Activated CD4-positive, alpha-beta T cell treated with anti-CD3 and anti-CD28 coated beads, Interleukin-2, amount 50 U/mL, for 1 hour (primary cell): ENCODE data around the gene RSRC1.
"Not testable (repeated sequence)": the region's sequence is repeated elsewhere in the genome, so short reads cannot be mapped to it uniquely, and the experiment has no call there.

Experiments used
- DNase-seq: peaks from one replicate; pipeline ENCODE4 v3.0.0-alpha.2; 2020

RSRC1 gene

DNA sequence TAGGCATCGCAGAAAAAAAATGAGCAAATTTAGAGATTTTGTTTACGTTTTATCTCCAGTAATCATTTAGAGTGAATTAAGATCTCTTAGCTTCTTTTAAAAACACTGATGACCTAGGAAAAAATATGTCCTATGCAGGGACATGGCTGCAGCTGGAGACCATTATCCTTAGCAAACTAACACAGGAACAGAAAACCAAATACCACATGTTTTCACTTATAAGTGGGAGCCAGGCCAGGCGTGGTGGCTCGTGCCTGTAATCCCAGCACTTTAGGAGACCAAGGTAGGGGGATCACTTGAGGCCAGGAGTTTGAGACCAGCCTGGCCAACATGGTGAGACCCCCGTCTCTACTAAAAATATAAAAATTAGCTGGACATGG lies 298.6 kb downstream of the RSRC1 start:
- not testable (repeated sequence) for DNase-seq

DNA sequence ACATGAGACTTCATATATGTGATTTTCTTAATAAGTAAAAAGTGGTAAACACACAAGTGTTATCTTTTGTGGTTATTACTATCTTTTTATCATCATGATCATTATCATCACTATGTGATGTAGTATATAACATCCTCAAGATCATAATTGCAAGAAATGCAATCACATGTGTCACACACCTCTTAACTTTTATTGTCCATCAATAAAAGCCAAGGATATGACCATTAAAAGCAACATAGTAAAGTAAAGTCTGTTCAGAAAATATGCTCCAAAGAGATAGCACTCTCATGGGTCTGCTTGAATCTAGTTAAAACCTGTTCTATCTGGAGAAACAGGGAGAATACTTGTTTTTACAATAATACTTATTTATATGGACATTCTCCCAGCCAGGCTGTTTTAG lies 308.1 kb downstream of the RSRC1 start:
- DNase-seq: no peak

DNA sequence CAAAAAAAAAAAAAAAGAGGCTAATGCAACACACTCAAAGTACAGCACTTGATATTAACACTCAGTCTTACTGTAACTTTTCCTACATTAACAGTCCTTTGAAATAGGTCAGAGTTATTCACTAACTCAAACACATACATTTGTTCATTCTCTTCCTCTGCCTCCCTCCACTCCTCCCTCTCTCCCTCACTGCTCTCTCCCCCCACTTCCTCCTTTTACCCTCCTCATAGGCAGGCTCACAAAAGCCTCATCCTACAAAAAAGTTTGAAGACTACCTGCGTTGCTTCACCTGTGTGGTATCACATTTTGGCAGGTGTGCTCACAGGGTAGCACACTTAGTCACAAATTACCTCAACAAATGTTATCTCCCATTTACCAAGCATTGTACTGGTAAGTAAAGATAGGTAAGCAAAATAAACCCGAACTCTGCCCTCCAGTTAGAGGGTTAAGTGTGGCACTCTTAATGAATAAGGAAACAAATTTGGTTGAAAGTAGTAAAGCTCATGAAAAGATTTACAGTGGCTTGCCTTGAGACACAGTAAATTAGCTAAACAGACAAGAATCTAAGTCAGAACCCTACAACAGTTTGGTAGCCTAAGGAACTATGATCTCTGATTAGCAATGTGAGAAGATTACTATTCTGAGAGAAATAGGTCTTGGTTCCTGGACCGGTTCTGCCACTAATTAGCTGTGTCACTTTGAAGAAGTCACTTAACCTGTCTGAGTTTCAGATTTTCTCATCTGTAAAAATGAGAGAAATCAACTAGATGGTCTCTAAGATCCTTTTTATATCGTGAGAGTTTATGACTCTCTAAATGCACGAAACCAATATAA lies 310.1 kb downstream of the RSRC1 start:
- no peak for DNase-seq

DNA sequence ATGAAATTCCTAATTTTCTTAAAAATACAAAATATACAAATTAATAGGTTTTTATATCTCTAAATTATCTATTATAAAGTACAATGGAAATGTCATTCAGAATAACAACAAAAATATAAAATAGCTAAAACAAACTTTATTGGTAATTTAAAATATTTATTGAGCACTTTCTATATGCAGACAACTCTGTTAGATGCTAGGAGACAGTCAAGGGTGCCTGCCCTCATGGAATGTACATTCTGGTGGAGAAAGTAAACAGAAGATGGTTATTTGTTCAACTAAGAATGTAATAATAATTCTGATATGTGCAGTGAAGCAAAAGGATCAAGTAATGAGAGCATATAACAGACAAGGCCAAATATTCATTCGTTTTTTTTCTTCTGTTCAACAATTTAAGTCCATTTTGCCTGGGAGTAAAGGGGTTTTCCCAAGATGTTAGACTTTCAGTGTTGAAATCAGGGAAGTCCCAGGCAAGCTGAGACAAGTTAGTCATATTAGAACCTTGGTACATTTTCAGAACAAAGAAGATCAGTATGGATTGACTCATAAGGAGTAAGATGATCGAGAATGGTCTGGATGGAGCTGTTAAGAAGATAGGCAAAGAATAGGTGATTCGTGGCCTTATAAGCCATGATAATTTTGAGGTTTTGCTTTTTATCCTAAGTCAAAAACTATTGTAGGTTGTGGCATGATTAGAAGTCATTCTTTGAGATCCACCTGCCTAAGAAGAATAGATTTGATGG lies 310.9 kb downstream of the RSRC1 start:
- DNase-seq: no peak

DNA sequence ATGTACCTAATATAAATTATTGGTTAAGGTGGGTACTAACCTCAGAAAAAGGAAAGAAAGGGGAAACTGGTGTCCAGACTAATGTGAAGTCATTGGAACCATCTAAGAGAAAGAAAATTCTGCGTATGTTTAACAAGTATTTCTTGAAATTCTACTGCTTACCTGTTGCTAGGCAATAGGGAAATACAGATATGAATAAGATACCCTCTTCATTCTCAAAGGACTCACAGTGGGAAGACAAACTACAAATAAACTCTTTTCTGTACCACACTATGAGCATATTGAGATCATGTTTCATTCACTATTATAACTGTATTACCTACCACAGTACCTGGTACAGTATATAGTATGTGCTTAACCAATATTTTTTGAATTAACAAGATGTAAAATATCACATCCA lies 320.6 kb downstream of the RSRC1 start:
- no peak for DNase-seq

DNA sequence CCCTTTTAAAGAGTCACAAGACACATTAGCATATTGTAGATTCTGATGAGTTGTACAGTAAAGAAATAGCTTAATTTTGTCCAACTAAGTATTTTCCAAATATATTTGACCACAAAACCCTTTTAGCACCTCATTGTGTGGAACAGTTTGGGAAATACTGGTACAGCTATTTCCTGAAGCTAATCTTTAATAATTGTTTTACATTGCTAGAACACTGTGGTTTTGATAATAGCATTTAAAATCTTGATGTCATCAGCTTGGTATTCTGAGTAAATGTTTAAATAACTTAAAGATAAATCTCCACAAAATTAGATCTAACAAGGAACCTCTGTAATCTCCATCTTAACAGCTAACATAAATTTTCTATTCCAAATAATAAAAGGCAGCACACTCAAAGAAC lies 321.1 kb downstream of the RSRC1 start:
- no peak for DNase-seq

DNA sequence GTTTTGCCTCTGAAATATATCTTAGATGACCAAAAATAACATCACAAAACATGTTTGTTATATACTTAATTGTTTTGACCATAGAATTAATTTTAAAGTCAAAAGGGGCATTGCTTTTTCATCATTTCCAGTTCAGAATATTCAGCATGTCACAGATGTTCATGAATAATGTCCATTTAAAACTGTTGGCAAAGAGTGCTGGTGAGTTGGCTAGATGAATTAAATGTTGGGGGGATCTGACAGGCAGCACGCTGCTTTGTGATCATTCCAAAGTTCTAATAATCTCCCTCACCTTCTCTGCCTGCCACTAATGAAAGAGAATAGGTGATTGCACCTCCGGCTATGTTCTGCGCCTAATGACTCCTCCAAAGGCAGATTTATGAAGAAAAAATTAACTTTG lies 321.9 kb downstream of the RSRC1 start:
- DNase-seq: no peak

DNA sequence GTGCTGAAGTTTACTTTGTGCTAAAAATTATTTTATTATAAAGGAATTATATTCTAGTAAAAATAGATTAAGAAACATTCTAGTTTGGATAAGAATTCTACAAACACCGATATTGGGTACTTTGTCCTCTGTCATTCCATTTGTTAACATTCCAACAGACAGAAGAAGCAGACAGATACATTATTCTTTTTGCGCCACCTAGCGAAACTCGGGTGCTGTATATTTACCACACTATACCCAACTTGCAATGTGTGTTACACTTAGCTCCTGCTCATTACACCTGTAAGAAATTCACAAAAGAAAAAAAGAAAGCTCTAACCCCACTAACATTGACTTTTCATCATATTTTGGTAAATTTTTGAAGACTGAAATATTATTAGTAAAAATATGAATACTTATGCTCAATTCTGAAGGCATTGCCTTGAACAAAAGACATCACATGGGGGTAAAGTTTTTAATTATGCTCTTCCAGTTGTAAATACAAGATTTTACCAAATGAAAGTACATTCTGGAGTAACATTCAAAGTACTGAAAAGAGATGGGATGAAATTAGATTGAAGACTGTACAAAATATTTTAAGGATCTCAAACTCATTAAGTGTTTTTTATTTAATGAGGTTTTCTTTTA lies 324.6 kb downstream of the RSRC1 start:
- peak; percentile 5 for DNase-seq

DNA sequence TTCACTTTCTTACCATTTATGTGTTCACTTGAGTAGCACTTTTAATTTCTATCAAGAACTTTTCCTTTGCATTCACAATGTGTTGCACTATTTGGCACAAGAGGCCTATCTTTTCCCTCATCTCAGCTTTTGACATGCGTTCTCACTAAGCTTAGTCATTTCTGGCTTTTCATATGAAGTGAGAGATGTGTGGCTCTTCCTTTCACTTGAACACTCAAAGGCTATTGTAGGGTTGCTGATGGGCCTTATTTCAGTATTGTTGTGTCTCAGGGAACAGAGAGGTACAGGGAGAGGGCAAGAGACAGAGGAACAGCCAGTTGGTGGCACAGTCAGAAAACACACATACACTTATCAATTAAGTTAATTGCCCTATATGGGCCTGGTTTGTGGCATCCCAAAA lies 333.7 kb downstream of the RSRC1 start:
- DNase-seq: no peak

DNA sequence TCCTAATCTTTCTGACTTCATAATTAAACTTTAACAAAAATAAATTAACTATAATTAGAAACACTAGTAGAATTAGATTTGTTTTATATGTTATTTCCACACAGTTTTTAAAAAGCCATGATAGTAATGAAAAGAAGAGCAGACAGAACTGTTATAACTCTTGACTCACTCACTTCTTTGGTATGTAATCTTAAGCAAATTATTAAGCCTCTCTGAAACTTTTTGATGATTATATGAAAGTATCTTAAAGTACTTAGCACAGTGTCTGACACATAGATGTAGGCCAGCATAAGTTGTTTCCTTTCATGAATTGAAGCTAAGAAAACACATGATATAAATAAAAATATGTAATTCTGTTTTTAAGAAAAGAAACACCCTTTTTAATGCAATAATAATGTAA lies 337.5 kb downstream of the RSRC1 start:
- DNase-seq: no peak

DNA sequence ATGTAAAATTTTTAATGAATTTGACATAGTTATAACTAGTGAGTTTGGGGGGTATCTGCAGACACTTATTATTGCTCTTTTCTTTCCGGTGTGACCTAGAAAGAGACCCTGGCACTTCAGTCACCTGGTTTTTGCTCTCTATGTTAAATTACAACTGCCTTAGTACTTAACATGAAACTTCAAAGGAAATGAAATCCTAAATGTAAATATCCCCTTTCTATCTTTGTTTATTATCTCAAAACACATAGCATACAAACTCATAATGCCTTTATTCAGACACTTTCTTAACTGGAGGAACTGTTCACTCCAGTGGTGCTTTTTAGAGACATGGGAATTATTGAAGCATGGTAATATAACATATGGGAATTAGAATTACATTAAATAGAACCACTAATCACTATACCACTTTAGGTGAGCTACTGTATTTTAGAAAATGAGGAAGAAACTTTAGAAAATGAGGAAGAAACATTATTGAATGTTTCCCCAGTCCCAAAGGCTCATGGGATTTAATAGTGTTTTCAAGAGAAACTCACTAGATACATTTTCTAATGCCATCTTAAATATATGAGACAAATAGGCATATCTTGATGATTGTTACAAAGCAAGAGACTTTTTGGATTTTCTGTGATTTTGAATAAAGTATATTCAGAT lies 341.6 kb downstream of the RSRC1 start:
- DNase-seq: no peak

DNA sequence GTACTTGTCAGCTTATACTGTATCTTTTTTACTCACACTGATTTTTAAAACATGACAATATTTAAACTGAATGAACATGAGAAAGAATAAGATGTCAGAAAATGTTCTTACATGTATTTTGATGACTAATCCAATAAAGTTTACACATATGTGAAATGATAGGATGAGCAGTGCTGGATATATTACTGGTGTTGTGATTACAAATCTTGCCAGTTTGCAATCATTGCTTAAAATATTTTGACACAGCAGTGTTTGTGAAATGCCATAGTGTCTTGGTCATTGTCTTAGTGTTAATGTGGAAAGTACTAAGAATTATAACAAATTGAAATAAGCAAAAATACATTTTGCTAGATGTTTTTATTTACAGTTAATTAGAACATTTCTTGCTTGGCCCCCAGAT lies 342.4 kb downstream of the RSRC1 start:
- DNase-seq: no peak

DNA sequence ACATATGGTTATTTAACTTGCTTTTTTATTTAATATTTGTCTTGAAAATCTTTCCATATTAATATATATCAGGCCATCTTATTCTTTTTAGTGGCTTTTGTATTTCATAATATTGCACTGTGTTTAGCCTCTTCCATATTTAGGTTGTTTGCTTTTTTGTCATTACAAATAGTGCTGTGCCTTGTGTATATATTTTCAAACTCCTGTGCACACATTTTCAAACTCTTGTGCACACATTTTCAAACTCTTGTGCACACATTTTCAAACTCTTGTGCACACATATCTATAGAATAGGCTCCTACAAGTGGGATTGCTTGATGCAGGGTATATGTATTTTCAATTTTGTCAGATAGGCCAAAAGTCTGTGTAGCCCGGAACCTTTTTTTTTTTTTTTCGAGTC lies 343.1 kb downstream of the RSRC1 start:
- DNase-seq: no peak

DNA sequence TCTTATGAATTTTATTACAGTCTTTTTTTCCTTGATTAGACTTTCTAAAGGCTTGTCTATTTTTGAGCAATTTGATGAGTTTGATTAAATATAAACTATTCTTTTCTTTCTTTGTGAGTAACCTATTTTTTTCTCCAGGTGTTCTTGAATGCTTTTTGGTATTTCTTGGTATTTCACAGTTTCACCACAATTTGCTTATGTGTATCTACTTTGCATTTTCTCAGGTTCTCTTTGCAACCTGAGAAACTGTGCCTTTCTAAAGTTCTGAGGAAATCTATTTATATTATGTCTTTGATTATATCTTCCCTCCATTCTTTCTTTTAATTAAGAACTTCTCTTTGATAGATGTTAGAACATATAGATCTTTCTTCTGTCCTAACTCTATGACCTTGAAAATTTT lies 344.0 kb downstream of the RSRC1 start:
- no peak for DNase-seq

DNA sequence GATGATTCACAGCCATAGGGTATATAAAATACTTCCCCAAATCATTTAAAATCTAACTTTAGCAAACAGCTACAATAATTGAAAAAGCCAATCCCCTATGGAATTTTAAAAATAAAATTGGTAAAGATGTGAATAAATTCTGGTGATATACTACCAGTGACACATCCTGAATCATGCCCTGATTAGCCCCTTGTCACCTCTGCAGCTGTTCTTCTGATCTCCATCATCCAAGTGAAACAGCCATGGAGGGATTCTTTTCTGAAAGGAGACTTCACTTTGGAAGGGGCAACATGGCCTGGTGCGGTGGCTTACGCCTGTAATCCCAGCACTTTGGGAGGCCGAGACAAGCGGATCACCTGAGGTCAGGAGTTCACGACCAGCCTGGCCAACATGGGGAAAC lies 345.5 kb downstream of the RSRC1 start:
- DNase-seq: no peak

DNA sequence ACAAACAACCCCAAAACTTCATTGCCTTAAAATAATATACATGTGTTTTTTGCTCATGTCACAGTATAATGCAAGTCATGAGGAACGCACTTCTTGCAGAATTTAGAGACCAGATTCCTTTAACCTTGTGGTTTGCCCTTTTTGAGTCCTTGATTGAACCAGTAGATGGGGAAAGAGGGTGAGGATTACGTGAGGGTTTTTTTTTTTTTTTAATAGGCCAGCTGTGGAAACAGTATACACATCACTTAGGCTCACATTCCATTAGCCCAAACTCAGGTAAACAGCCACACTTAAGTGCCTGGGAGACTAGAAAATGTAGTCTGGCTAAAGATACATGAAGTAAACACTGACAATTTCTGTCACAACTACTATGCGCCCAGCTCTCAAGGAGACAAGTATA lies 346.2 kb downstream of the RSRC1 start:
- no peak for DNase-seq

DNA sequence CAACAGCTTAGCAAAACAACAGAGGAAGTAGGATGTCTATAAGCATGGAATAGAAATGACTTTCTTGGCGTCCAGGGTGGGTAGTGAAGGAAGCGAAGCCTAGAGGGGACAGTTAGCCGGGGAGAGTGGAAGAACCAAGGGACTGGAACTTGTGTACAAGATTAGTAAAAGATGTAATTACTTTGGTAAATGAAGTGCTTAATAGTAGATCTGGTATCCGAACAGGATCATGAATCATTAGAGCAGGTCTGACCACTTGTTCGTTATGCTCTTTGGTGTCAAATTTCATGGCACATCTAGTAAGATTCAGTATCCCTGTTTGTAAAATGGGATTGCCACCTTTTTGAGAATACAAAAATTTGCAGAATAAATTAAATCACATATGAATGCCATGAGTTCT lies 348.6 kb downstream of the RSRC1 start:
- no peak for DNase-seq

DNA sequence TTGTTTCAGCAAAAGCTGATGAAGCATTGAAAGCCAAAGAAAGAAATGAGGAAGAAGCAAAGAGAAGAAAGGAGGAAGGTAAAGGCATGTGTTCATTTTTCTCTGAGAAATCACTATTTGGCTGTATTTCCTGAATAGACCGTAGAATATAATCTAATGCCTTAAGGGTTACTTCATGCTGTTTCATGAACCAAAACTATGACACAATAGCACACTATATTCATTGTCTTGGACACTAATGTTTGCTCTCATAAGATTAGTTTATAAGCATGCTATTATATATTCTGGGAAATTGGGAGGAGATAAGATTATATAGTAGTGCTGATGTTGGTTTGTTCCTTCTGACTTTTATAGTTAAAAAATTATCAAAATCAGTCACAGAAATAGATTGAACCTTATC lies 351.0 kb downstream of the RSRC1 start:
- no peak for DNase-seq

DNA sequence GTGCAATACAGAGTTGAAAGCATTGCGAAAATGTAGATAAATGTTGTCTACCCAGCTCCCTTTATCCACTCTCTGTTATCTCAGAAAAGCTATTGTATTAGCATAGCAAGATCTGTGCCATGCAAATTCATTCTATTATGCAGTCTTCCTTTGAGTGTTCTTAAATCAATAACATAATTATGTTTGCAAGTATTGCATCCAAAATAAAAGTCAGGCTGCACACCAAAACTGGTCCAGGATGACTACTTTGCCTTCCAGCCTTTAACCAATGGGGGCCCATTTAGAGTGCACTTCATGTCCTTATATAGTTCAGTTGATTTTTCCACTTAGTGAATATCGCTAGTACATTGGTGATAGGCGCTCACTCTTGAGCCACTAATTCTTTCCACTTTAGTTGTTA lies 353.7 kb downstream of the RSRC1 start:
- DNase-seq: no peak

DNA sequence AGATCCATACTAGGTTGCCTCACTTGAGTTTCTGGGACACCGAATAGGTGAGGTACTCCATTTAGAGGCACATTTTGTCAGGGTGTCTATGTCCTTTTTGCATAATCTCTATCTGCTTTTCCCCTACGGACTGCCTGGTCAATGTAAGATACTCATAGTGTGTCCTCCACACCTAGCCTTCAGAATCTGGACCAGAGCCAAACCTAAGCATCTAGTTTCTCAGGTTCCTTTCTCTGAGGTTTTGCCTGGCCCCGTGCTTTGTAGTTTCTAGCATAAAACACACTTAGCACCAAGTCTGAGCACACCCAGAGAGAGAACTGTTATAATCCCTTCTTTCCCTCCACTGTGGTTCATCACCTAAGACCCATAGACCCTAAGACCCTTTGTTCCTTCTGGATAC lies 355.2 kb downstream of the RSRC1 start:
- DNase-seq: no peak

DNA sequence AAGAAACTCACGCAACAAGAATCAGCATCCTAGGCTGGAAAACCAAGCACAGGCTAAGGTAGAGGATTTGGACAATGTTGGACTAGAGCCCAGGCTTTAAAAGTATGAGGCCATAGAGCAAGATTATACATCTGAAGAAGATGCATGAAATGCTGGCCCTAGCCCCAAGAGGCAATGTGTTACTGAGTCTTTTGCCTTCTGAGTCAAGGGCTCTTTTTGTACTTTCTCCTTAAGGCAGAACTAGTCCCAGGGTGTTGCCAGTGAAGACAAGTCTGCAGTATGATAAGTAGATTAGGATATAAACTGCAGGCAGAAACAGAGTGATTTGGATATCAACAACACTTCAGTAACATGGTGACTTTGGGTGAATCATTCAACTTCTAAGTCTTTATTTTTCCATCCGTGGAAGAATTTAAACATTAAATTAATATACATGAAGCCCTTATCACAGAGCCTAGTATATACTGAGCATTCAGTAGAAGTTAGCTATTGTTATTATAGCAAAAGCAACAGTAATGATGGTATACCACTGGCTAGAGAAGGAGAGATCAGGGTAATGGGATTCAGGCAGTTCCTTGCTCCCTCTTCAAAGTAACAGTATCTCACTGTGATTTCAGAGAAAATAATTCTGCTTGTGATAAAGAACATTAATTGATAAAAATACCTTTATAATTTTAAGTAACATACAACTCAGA lies 361.2 kb downstream of the RSRC1 start:
- DNase-seq: no peak

DNA sequence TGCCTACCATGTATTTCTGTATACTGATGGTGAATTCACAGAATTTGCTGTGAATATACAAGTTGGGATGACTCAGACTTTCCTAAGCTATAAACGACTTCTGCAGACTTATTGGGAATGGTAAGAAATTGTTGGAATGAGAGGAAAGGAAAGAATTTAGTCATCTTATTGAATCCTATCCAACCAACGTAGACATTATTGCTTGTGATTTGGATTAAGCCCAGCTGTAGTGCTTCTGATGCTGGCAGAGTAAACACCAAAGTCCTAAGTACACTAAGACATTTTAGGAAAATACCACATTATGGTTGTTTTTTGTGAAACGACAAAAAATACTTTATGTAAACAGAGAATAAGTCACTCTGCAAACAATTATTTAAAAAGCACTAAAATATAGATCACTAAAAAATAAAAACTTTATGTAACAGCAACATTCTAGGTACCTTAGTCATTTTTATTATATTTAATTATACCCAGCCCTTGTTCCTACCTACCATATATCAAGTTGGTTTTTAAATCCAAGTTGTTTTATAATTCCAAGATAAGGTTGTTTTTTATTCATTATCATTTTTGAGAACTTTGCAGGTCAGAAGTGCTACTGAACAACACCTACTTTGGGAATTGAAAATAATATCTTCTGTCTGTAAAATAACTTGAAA lies 361.9 kb downstream of the RSRC1 start:
- DNase-seq: no peak
